ENCODE measurements around the gene CACYBP. TPM values are rescaled to one million over a fixed set of nuclear protein-coding genes. Genes with fewer than 3 reads are reported as not detected.

CACYBP gene
- total and polyA plus RNA-seq, 2 donors (not counting 3 experiments of a cell fraction or from before 2014, with no cell fraction given): 29.5 to 149 TPM

- POLR2A ChIA-PET: no interaction called here
- Histone ChIP-seq H3K9ac (replicated peaks; ENCODE audit: extremely low read depth, insufficient read depth, low read length) (no peak overlapping the region), H3K27me3 (ENCODE audit: control insufficient read depth in 2 of 2, insufficient read depth in 2 of 2, low read length in 2 of 2) (no peaks in the 10 kb centered on the region), H3K36me3 (ENCODE audit: control insufficient read depth in 2 of 2, extremely low read depth in 1 of 2, insufficient read depth in 2 of 2, low read length in 2 of 2) (no peaks in the 10 kb centered on the region), H3K9me3 (replicated peaks; ENCODE audit: control insufficient read depth, insufficient read depth, low read length) (no peaks in the 10 kb centered on the region), H3K4me1 (ENCODE audit: control insufficient read depth, extremely low read depth, insufficient read depth, low read length) (peaks cover 12% of the 10 kb centered on the region), H3K9me1 (replicated peaks; ENCODE audit: control insufficient read depth, extremely low read depth, insufficient read depth, low read length) (no peaks in the 10 kb centered on the region), H3K4me3 (replicated peaks in 1 of 3; ENCODE audit: insufficient read depth in 1 of 3, low read depth in 1 of 3, low read length in 3 of 3) (no peak overlapping the region), H3K4me2 (ENCODE audit: insufficient read depth, low read length) (no peak overlapping the region), H2AFZ (ENCODE audit: low read depth, low read length) (no peak overlapping the region), H3K27ac (ENCODE audit: insufficient read depth, low read depth, low read length) (no peak overlapping the region), H4K20me1 (replicated peaks; ENCODE audit: control insufficient read depth, extremely low read depth, insufficient read depth, low read length) (no peaks in the 10 kb centered on the region), H3K79me2 (ENCODE audit: control insufficient read depth, insufficient read depth, low read length) (no peaks in the 10 kb centered on the region)
- intact Hi-C loops (cut with micrococcal nuclease) (no loop called here), dilution Hi-C loops (cut with MboI; ENCODE audit: extremely low pct_ligation_motif_present, low sequenced_read_pairs) (no loop called here)
- TF ChIP-seq GATA2 (IDR thresholded peaks at IDR 0.05; ENCODE audit: insufficient read depth, insufficient read length, low read depth, low read length) (no peak), JUN (IDR thresholded peaks at IDR 0.05; ENCODE audit: borderline replicate concordance, insufficient read depth, insufficient read length, low read depth) (no peak), CTCF (IDR thresholded peaks at IDR 0.05; ENCODE audit: extremely low read depth in 1 of 2, insufficient read depth in 1 of 2, low read depth in 1 of 2, low read length in 2 of 2) (no peak), EZH2 (IDR thresholded peaks at IDR 0.05; ENCODE audit: borderline replicate concordance, low read depth, low read length, severe bottlenecking) (no peak), FOS (IDR thresholded peaks at IDR 0.05; ENCODE audit: borderline replicate concordance, insufficient read depth, low read length) (no peak)
- TF ChIP-seq, protein P1, sequence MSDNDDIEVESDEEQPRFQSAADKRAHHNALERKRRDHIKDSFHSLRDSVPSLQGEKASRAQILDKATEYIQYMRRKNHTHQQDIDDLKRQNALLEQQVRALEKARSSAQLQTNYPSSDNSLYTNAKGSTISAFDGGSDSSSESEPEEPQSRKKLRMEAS (IDR thresholded peaks at IDR 0.05; ENCODE audit: insufficient read depth, insufficient read length): no peak
- BruUV-seq (replicated peaks): no TSS peak
- DNase-seq (ENCODE audit: low read depth, low spot score) (no peak), FAIRE-seq (no peak)
- CTCF ChIA-PET: interaction anchor here (1.4 to 2.0 kb wide), 4 partner anchors 10 to 727 kb away, joined by 3 to 17 read pairs (median 7); no protein-coding TSS in a partner anchor
These were observed 10.8 kb upstream of the CACYBP start for GRCh38 chr1:174988986-174989385.
